GM18909 (cell line): ENCODE results near the gene ASCC3.
"Not testable (repeated sequence)": the region's sequence is repeated elsewhere in the genome, so short reads cannot be mapped to it uniquely, and the experiment has no call there.

ENCODE experiments used
- ATAC-seq: cut with Tn5 transposase; IDR thresholded peaks from one replicate; pipeline ENCODE4 v1.9.1; 2021; ENCODE audit warnings: mild to moderate bottlenecking; ENCODE audit not compliant: unreplicated experiment, poor library complexity

Gene ASCC3

DNA sequence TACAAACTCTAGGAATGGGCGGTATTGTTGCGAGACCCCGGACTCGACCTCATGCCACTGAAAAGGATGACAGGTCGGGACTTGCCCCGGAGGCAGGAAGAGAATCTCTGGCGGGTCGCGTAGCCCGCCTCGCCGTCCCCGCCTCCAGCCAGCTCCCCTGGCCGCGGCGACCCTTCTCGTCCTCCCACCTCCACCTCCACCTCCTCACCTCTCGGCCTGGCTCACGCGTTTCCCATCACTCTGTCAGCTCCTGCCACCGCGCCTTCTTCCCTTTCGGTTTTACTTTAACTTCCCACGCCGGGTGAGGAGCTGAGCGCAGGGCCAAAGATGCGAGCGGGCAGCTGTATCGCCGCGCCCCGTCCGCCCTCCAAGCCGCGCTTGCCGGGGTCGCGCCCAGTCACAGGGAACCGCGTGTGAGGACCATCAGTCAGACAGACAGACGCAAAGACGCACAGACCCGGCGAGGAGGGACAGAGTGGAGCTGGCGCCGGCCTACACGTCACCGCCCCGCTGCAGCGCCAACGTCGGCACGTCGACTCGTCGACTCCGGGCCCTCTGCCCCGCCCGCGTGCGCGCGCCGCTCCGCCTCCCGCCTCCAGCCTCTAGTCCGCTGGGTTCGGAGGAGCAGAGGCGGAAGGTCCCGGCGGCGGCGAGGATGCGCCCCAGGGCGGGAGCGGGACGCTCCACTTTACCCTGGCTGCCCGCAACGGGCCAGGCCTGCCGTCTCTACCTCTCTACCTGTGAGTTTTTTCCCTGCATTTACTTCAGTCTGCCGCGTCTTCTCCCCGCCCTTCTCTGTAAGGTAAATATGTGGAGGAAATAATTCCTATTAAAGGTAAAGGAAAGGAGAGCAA lies at the start of gene ASCC3:
ASCC3 (minus strand) TSS at position 477 of the 854 bp plus-strand sequence. CDS start 13,332 bp downstream, outside the sequence.
- peak; percentile 97 for ATAC-seq

GRCh38 chr6:100925749-100926148 lies 44.6 kb upstream of the ASCC3 start:
- no peak for ATAC-seq

DNA sequence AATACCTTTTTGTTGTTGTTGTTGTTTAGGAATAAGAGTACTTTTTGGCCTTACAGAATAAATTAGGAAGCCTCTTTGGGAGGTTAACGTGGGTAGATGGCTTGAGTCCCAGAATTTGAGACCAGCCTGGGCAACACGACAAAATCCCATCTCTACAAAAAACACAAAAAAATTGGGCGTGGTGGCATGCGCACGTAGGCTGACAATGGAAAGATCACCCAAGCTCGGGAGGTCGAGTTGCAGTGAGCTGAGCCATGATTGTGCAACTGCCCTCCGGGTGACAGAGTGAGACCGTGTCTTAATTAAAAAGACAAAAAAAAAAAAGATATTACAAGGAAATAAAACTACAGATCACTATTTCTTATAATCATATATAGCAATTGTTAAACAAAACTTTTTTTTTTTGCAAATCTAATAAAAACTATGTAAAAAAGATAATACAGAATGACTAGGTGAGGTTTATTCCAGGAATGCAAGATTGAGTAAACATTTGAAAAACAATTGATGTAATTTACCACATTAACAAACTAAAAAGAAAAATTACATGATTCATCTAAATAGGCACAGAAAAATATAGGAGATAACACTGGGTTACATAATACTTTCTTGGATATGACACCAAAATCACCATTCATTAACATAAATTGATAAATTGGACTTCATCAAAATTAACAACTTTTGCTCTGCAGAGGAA lies 43.6 kb upstream of the ASCC3 start:
- no peak for ATAC-seq

DNA sequence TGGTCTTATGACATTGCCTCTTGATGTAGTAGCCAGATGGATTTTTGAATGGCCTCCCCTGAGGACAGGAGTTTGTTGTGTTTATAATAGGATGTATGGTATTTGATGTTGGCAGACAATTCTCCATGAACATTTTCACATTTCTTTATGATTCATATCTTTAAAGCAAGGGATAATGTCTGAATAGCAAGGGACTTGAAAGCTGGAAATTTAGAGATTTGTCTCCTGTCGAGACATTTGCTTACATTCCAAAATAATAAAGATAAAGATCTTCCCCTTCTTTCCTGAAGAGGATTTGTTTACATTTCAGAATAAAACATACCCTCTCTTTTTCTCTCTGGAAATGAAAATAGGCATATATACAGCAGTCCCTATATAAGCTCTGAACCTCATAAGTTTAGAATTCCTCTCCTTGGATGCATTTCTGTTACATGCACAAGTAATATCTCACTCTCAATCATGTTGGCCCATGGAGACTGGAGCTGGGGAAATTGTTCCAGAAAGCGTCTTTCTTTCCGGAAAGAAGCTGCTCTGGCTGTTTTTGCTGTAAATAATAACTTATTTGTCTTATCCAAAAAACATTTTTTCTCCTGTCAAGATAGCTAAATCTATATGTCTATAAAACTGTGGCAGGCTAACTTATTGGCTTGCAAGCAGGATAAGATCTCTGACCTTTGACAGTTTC lies 42.5 kb upstream of the ASCC3 start:
- no peak for ATAC-seq

- no peak for ATAC-seq
Measured at GRCh38 chr6:100920028-100920605, 39.0 kb upstream of the ASCC3 start.

GRCh38 chr6:100918152-100918551 lies 37.0 kb upstream of the ASCC3 start:
- no peak for ATAC-seq

DNA sequence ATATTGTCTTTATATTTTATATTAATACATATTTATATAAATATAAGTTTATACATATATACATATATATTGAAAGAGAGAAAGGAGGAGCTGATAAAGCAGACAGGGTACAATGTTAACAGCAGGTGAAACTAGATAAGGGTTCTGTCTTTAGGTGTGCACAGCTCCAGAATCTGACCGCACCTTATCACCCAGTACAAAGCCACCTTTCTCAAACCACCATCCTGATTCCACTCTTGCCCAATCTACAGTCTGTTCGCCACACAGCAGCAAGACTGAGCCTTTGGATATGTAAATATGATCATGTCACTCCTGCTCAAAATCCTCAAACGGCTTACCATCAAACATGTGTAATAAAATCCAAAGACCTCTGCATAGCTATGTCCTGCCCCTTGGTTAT lies 34.7 kb upstream of the ASCC3 start:
- no peak for ATAC-seq

GRCh38 chr6:100913400-100914276 lies 32.5 kb upstream of the ASCC3 start:
- ATAC-seq: no peak

DNA sequence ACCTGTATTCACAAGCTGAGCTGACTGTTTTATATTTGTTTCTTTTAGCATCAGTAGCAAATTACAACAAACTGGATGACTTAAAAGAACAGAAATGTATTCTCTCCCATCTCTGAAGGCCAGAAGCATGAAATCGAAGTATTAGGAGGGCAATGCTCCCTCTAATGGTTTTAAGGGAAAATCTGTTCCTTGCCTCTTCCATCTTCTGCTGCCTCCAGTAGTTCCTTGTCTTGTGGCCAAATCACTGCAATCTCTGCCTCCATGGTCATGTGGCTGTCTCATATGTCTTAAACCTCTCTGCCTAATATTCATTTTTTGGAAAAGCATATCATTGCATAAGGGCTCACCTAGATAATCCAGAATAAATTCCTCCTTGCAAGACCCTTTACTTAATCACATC lies 25.2 kb upstream of the ASCC3 start:
- ATAC-seq: no peak

DNA sequence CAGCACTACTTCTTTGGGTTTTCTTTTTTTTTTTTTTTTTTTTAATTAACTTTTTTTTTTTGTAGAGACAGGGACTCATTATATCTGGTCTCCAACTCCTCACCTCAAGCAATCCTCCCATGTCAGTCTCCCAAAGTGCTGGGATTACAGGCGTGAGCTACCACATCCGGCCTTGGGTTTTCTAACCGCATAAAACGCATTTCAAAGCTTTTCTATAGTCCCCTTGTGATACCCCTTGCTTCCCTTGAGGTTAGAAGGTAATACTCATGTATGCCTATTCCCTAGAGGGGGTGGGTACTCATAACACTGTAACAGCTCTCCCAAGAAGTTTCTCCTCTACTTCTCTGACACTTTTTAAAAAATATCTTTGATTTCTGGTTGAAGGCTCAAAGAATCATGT lies 23.9 kb upstream of the ASCC3 start:
- no peak for ATAC-seq

DNA sequence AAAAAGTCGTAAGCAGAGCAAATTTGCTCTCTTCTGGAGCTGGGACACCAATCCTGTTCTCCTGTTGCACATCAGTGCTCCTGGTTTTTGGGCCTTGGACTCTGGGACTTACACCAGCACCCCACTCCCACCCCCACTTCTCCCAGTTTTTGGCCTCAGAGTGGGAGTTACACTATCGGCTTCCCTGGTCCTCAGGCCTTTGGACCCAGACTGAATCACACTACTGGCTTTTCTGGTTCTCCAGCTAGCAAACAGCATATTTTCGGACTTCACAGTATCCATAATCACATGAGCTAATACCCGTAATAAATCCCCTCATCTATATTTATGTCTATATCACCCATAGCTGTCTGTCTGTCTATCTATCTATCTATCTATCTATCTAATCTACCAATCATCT lies 23.2 kb upstream of the ASCC3 start:
- no peak for ATAC-seq

DNA sequence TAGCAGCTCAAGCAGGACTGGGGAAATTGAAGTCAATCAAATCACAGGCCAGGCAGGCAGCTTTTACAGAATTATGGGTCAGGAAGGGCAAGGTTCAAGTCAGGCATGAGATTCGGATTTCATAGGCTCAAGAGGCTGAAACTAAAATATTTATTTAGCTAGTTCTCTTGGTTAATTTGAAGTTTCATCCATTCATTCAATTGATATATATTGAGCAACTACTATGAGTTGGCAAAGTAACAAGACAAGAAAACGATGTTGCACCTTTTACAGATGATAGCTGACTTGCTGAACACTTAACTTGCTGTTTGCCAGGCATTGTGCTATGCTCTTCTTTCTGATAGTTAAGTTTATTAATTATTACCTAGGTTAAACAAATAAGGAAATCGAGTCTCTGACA lies 20.5 kb upstream of the ASCC3 start:
- ATAC-seq: no peak

DNA sequence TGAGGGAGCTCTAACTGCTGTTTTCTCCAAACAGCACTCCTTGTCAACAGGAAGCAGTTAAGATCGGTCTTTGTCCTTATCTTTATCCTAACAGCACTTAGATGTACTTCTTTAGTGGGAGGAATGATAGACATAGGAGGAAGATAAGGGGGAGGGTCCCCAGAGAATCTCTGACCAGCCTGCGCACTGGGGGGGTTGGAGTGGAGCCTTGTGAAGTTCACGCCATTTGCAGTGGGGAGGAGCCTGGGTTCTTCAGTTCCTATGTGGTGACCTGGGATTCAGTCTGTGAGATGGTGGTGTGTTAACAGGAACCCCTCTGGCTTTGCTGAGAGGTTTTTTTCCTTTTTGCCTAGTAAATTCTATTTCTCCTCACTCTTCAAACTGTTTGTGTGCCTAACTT lies 18.1 kb upstream of the ASCC3 start:
- no peak for ATAC-seq

DNA sequence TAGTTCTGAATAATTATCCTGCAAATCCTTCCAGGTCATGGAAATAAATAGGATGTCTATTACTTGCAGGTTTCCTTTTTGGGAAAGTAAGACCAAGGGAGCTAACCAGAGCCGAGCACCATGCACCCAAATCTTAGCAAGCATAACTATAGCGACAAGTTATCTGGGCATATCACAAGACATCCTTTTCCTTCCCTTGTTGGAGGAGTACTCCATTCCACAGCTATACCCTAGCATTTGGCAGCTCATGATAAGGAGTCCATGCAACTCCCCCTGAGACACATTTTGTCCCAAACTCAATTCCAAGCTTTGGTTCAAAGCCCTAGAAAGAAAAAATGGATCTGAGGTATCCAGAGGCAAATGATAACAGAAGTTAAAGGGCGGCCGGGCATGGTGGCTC lies 16.5 kb upstream of the ASCC3 start:
- ATAC-seq: no peak

- no peak for ATAC-seq
Measured at GRCh38 chr6:100893743-100894142, 12.6 kb upstream of the ASCC3 start.

DNA sequence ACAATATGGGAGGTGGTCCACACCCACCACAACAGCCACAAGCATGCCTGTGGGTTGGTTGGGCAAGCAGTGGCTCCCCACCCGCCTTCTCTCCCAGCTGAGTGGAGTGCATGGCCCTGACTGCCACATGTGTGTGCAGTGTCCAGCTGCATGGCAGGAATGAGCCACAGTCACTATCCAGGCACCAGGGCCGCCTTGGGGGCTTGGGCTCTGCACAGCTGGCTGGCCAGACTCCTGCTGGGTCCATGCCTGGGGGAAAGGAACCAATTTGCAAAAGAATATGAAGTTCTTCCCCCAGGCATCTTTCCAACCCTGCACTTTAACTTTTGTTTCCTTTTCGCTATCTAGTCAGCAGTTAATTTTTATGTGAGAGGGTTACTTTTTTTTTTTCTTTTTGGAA lies 11.6 kb upstream of the ASCC3 start:
- no peak for ATAC-seq

DNA sequence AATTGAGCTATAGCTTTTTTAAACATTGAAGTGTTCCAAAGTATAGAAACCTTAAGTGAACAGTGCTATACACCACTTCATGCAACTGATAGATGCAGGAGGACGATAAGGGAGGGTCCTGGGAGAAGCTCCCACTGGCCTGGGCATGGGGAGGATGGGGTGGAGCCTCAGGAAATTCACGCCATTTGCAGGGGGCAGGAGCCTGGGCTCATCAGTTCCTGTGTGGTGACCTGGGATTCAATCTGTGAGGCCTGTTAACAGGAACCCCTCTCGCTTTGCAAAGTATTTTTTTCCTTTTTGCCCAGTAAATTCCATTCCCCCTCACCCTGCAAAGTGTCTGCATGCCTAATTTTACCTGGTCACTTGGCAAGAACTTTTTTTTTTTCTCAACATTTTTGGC lies 11.0 kb upstream of the ASCC3 start:
- ATAC-seq: no peak

- no peak for ATAC-seq
Measured at GRCh38 chr6:100891079-100891478, 9.9 kb upstream of the ASCC3 start.

GRCh38 chr6:100890646-100891045 lies 9.5 kb upstream of the ASCC3 start:
- not testable (repeated sequence) for ATAC-seq

GRCh38 chr6:100889351-100889750 lies 8.2 kb upstream of the ASCC3 start:
- ATAC-seq: no peak
